Activated naive CD8-positive, alpha-beta T cell (primary cell): ENCODE data around the gene BCAS1.
"Not testable (repeated sequence)": the region's sequence is repeated elsewhere in the genome, so short reads cannot be mapped to it uniquely, and the experiment has no call there.

Experiments used
- H3K27ac Mint-ChIP-seq: one replicate; pipeline ENCODE4 v1.8.0; 2021; ENCODE audit warnings: mixed read lengths
- H3K27me3 Mint-ChIP-seq: one replicate; pipeline ENCODE4 v1.8.0; 2021; ENCODE audit warnings: mixed read lengths
- H3K36me3 Mint-ChIP-seq: one replicate; pipeline ENCODE4 v1.8.0; 2021; ENCODE audit warnings: mixed read lengths
- H3K4me1 Mint-ChIP-seq: one replicate; pipeline ENCODE4 v1.8.0; 2021; ENCODE audit warnings: low read depth, mixed read lengths
- H3K4me3 Mint-ChIP-seq: one replicate; pipeline ENCODE4 v1.8.0; 2021; ENCODE audit warnings: mild to moderate bottlenecking, mixed read lengths
- H3K9me3 Mint-ChIP-seq: one replicate; pipeline ENCODE4 v1.8.0; 2021; ENCODE audit warnings: low read depth, mixed read lengths

BCAS1 gene

GRCh38 chr20:54013471-54013870 is 56.9 kb downstream of the BCAS1 start:
- Mint-ChIP-seq H3K9me3 (no peaks in the 10 kb centered on the region), H3K27ac (no peak overlapping the region), H3K27me3 (no peaks in the 10 kb centered on the region), H3K4me1 (peaks cover 3% of the 10 kb centered on the region), H3K4me3 (no peak overlapping the region), H3K36me3 (no peaks in the 10 kb centered on the region)

DNA sequence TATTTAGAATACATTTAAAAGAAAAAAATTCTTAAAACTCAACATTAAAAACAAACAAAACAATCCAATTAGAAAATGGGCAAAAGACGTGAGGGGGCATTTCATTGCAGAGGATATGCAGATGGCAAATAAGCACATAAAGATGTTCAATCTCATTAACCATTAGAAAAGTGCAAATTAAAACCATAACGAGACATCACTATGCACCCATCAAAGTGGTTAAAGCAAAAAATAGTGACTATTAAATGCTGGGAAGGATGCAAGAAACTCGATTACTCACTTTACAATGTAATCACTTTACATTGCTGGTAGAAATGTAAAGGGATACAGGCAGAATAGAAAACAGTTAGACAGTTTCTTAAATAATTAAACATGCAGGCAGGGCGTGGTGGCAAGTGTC is 59.0 kb downstream of the BCAS1 start:
- Mint-ChIP-seq H3K27ac (no peak overlapping the region), H3K9me3 (no peaks in the 10 kb centered on the region), H3K36me3 (no peaks in the 10 kb centered on the region), H3K4me1 (no peaks in the 10 kb centered on the region), H3K4me3 (no peak overlapping the region), H3K27me3 (peaks cover 1% of the 10 kb centered on the region)

DNA sequence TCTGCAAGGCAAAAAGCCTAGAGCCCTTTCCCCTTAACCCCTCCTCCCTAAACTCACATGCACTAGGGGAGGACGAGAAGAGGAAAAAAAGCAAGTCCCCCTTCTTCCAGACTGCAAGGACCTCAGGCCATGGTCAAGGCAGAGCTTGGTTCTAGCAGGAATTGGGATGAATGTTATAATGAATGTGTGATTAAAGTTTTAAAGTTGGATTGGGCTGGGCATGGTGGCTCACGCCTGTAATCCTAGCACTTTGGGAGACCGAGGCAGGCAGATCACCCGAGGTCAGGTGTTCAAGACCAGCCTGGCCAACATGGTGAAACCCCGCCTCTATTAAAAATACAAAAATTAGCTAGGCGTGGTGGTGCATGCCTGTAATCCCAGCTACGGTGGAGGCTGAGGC is 64.2 kb downstream of the BCAS1 start:
- H3K36me3 Mint-ChIP-seq: not testable (repeated sequence)

GRCh38 chr20:54005524-54005923 is 64.9 kb downstream of the BCAS1 start:
- peaks cover 3% of the 10 kb centered on the region for H3K27me3 Mint-ChIP-seq
- peaks cover 5% of the 10 kb centered on the region for H3K36me3 Mint-ChIP-seq
- H3K4me1 Mint-ChIP-seq: no peaks in the 10 kb centered on the region
- H3K4me3 Mint-ChIP-seq: no peak overlapping the region
- H3K9me3 Mint-ChIP-seq: peaks cover 20% of the 10 kb centered on the region
- no peak overlapping the region for H3K27ac Mint-ChIP-seq

More for the DNA sequence above, 64.2 kb downstream of the BCAS1 start:
- H3K4me3 Mint-ChIP-seq, H3K27ac Mint-ChIP-seq, H3K4me1 Mint-ChIP-seq, H3K27me3 Mint-ChIP-seq: not testable (repeated sequence)
- H3K9me3 Mint-ChIP-seq: peaks cover 13% of the 10 kb centered on the region

GRCh38 chr20:54004445-54004844 is 65.9 kb downstream of the BCAS1 start:
- H3K9me3 Mint-ChIP-seq: peaks cover 23% of the 10 kb centered on the region
- peaks cover 3% of the 10 kb centered on the region for H3K27me3 Mint-ChIP-seq
- no peaks in the 10 kb centered on the region for H3K4me1 Mint-ChIP-seq
- H3K27ac Mint-ChIP-seq: no peak overlapping the region
- H3K4me3 Mint-ChIP-seq: no peak overlapping the region
- peaks cover 5% of the 10 kb centered on the region for H3K36me3 Mint-ChIP-seq

DNA sequence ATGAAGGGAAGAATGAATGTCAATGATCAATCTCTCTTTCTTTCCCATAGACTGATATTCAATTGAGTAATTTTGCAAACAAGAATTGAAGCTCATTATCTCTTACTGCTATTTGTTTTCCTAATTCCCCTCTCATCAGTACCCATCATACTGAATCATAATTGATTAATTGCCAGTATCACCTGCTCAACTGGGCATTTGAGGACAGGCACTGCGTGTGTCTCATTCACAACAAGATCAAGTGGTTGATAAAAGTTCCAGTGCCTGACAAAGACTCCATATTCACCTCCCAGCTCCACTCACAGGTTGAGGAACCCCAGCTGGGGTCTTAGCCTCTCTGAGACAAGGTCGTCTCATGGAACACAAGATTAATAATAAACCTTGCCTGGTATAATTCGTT is 67.7 kb downstream of the BCAS1 start:
- H3K4me1 Mint-ChIP-seq: no peaks in the 10 kb centered on the region
- H3K9me3 Mint-ChIP-seq: peaks cover 23% of the 10 kb centered on the region
- peaks cover 3% of the 10 kb centered on the region for H3K27me3 Mint-ChIP-seq
- peaks cover 5% of the 10 kb centered on the region for H3K36me3 Mint-ChIP-seq
- H3K4me3 Mint-ChIP-seq: no peak overlapping the region
- H3K27ac Mint-ChIP-seq: no peak overlapping the region

GRCh38 chr20:54002056-54002575 is 68.3 kb downstream of the BCAS1 start:
- Mint-ChIP-seq H3K27me3 (peaks cover 2% of the 10 kb centered on the region), H3K27ac (no peak overlapping the region), H3K4me3 (no peak overlapping the region), H3K4me1 (no peaks in the 10 kb centered on the region), H3K9me3 (peaks cover 23% of the 10 kb centered on the region), H3K36me3 (peaks cover 5% of the 10 kb centered on the region)

DNA sequence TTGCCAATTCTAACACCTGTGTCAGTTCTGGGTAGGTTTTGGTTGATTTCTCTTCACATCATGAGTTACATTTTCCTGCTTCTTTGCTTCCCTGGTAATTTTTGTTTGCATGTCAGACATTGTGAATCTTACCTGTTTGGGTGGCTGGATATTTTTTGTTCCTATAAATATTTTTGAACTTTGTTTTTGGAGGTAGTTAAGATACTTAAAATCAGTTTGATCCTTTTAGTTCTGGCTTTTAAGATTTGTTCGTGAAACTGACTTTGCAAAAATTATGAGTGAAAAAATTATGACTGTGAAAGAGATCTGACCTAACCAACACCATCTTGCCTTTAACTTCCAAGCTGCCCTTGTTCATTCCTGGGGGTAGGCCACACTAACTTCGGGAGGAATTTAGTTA is 69.5 kb downstream of the BCAS1 start:
- no peak overlapping the region for H3K27ac Mint-ChIP-seq
- H3K4me1 Mint-ChIP-seq: no peaks in the 10 kb centered on the region
- peaks cover 7% of the 10 kb centered on the region for H3K27me3 Mint-ChIP-seq
- peaks cover 5% of the 10 kb centered on the region for H3K36me3 Mint-ChIP-seq
- no peak overlapping the region for H3K4me3 Mint-ChIP-seq
- peaks cover 23% of the 10 kb centered on the region for H3K9me3 Mint-ChIP-seq

DNA sequence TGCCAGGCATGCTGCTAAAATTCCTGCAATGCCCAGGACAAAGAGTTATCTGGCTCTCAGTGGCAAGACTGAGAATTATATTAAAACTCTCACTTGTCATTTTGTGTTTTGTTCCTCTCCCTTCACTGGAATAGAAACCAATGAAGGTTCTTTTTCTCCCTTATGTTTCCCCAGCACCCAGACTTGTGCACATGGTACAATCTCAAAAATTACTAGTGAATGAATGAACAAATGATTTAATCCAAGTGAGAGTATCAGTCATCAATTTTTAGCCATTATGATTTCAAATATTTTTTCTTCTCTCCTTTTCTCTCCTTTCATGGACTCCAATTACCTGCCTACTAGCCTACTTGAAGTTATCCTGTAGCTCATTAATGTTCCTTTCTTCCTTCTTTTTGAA is 70.1 kb downstream of the BCAS1 start:
- peaks cover 23% of the 10 kb centered on the region for H3K9me3 Mint-ChIP-seq
- no peak overlapping the region for H3K4me3 Mint-ChIP-seq
- no peak overlapping the region for H3K27ac Mint-ChIP-seq
- H3K36me3 Mint-ChIP-seq: peaks cover 5% of the 10 kb centered on the region
- no peaks in the 10 kb centered on the region for H3K4me1 Mint-ChIP-seq
- H3K27me3 Mint-ChIP-seq: peaks cover 5% of the 10 kb centered on the region

GRCh38 chr20:53999077-53999476 is 71.3 kb downstream of the BCAS1 start:
- Mint-ChIP-seq H3K4me1 (no peaks in the 10 kb centered on the region), H3K27me3 (peaks cover 5% of the 10 kb centered on the region), H3K9me3 (peaks cover 23% of the 10 kb centered on the region), H3K27ac (no peak overlapping the region), H3K4me3 (no peak overlapping the region), H3K36me3 (peaks cover 5% of the 10 kb centered on the region)

DNA sequence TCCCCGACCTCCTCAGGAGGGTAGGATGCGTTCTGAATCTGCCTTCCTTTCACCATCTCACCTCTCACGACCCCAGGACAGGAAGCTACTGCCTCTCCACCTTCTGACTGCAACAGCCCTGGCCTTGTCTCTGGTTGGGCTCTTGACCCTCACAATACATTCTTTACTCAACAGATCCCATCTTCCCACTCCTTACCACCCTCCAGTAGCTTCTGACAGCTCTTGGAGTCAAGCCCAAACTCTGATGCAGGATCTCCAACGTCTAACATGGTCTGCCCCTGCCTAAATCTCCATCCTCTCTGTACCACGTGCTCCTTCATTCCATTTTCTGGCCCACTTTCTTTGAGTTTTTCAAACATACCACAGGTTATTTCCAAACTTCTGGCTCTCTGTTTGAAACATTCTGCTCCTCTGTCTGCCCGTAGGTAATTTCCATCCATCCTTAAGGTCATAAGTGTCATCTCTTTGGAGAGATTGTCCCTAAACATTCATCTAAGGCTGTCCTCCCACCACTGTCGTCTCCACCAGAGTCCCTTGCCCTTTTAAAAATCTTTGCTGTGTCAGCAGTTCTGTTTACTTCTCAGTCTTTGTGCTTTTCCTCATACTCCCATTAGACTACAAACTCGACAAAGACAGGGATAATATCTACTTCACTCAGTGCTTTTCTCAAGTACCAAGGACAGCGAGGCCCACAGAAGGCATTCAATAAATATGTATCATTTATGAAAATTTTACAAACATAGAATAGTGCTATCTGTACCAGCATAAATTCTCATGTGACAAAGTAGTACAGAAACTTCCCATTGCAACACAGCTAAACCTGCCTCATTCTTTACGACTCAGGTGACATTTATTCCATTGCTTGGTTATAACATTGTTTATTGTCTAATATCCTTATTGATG is 73.6 kb downstream of the BCAS1 start:
- Mint-ChIP-seq H3K4me3 (no peak overlapping the region), H3K27ac (no peak overlapping the region), H3K36me3 (peaks cover 5% of the 10 kb centered on the region), H3K4me1 (no peaks in the 10 kb centered on the region), H3K9me3 (peaks cover 16% of the 10 kb centered on the region), H3K27me3 (peaks cover 5% of the 10 kb centered on the region)

GRCh38 chr20:53995949-53996348 is 74.4 kb downstream of the BCAS1 start:
- Mint-ChIP-seq H3K9me3 (peaks cover 7% of the 10 kb centered on the region), H3K27ac (no peak overlapping the region), H3K4me3 (no peak overlapping the region), H3K36me3 (peaks cover under 1% of the 10 kb centered on the region), H3K4me1 (no peaks in the 10 kb centered on the region), H3K27me3 (peaks cover 6% of the 10 kb centered on the region)

DNA sequence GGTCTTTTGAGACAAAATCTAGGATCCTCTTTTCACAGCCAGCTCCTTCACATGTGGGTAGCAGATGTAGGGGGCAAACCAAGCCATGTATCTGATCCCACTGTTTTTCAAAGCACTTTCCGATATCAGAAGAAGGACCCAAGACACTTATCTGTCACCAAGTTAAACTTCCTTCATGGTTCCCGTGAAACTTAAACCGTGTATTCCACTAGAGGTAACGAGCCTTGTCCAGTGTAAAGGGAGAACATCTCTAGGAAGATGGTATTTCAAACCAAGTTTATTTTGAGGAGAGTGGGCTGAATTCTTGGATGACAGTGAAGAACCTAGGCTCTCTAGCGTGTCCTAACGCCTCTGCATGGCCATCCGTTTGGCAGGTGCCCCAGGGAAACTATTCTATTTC is 76.3 kb downstream of the BCAS1 start:
- H3K27ac Mint-ChIP-seq: no peak overlapping the region
- H3K9me3 Mint-ChIP-seq: no peaks in the 10 kb centered on the region
- H3K36me3 Mint-ChIP-seq: no peaks in the 10 kb centered on the region
- H3K27me3 Mint-ChIP-seq: peaks cover 6% of the 10 kb centered on the region
- H3K4me1 Mint-ChIP-seq: no peaks in the 10 kb centered on the region
- no peak overlapping the region for H3K4me3 Mint-ChIP-seq

DNA sequence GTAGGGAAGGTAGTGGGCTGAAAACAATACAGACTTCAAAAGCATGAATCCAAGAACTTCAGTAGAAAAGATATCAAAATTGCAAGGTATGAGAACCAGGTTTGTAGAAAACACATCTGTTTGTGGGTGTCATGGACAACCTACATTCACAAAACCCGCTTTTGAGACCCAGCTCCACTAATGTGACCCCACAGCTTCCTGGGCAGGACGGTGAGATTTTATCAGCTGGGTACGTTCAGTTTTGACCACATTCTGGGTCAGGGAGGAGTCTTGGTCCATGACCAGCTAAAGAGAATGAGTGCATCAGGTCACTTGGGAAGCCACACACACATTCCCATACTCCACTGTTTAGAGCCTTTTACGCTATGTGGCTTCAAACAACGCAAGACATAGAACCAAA is 77.1 kb downstream of the BCAS1 start:
- Mint-ChIP-seq H3K9me3 (no peaks in the 10 kb centered on the region), H3K27ac (no peak overlapping the region), H3K36me3 (no peaks in the 10 kb centered on the region), H3K4me1 (no peaks in the 10 kb centered on the region), H3K4me3 (no peak overlapping the region), H3K27me3 (peaks cover 6% of the 10 kb centered on the region)

DNA sequence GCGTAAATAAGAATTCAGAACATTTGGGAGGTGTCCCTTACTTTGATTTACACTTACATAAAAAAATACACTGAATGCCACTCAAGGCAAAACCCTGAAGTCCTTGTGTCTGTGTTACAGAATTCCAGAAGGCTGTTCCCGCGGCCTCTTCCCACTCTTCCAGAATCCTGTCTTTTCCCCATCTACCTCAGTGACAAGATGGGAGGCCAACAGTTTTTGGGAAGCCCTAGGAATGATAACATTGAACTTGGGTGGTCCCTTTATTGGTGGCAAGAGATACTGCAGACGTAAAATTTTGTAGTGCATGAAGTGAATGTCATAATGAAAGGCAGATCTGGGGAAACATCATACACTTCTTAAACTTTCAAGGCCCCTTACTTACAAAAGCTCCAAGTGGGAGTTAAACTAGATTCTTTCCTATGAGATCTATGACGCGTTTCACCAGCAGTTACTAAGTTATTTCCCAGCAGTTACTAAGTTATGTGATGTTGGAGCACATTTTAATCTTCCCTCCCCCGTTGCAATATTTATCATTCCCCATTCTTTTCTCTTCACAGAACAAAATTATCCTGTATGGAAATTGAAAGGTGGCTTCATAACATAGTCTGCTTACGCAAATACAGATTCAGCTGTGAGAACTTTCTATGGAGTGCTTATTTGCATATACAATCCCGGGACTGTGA is 79.5 kb downstream of the BCAS1 start:
- Mint-ChIP-seq H3K9me3 (no peaks in the 10 kb centered on the region), H3K27me3 (peaks cover 4% of the 10 kb centered on the region), H3K4me3 (no peak overlapping the region), H3K36me3 (no peaks in the 10 kb centered on the region), H3K27ac (no peak overlapping the region), H3K4me1 (no peaks in the 10 kb centered on the region)
